Fibroblast of pulmonary artery (primary cell): ENCODE data around the gene RABAC1.
A peak's percentile ranks its signal among the peaks of the same experiment; 100 is the strongest.

Source experiments
- DNase-seq: peaks from one replicate; pipeline ENCODE4 v3.0.0-alpha.2; 2010; ENCODE audit warnings: low read depth
- H3K4me3 ChIP-seq: replicated peaks from 2 replicates; pipeline ENCODE4 v1.5.1; 2011; ENCODE audit warnings: low read depth, mild to moderate bottlenecking, control low read depth, low read length, moderate library complexity
- CTCF ChIP-seq: IDR thresholded peaks from 2 replicates; pipeline ENCODE4 v1.5.1; 2011; ENCODE audit warnings: mild to moderate bottlenecking, control low read depth, low read length, inconsistent platforms; ENCODE audit errors: missing control alignments

Gene RABAC1

GRCh38 chr19:41968751-41969595 is 9.9 kb upstream of the RABAC1 start:
- no peak for TF ChIP-seq CTCF

GRCh38 chr19:41967054-41967783 is 8.1 kb upstream of the RABAC1 start:
- no peak for DNase-seq
- TF ChIP-seq CTCF = no peak
- no peak overlapping the region for H3K4me3 ChIP-seq

More at GRCh38 chr19:41968751-41969595, 9.9 kb upstream of the RABAC1 start:
- no peak overlapping the region for H3K4me3 ChIP-seq
- DNase-seq = no peak

GRCh38 chr19:41965106-41965505 is 6.0 kb upstream of the RABAC1 start:
- H3K4me3 ChIP-seq = no peak overlapping the region
- TF ChIP-seq CTCF = no peak
- DNase-seq = no peak

GRCh38 chr19:41960973-41961372 is 1.9 kb upstream of the RABAC1 start:
- DNase-seq = no peak
- no peak for TF ChIP-seq CTCF
- no peak overlapping the region for H3K4me3 ChIP-seq

- DNase-seq = peak; percentile 62
- no peak for TF ChIP-seq CTCF
- peak overlapping the region; percentile 93 for H3K4me3 ChIP-seq
Observed at GRCh38 chr19:41958367-41959055, 610 bp downstream of the RABAC1 start.

- H3K4me3 ChIP-seq = peak overlapping the region; percentile 93
- peak; percentile 83 for DNase-seq
- peak; percentile 85 for TF ChIP-seq CTCF
Observed at GRCh38 chr19:41957838-41958366, 1.2 kb downstream of the RABAC1 start.
